Activated CD8-positive, alpha-beta memory T cell treated with anti-CD3 and anti-CD28 coated beads, Interleukin-2, amount 10 ng/mL, durations not matched to agents 7 days and 5 days (primary cell): ENCODE data around the gene FN1. TPM values are rescaled to one million over a fixed set of nuclear protein-coding genes. Genes with fewer than 3 reads are reported as not detected.

Experiments
- ATAC-seq: fragments of 150-1000 bp; cut with Tn5 transposase; one replicate; pipeline ENCODE4 v1.10.0; 2021; ENCODE audit warnings: moderate library complexity
- CTCF ChIA-PET: fragments of 350-600 bp; sonication (Branson Sonifier 250); formaldehyde crosslinking; loops from one replicate; lab custom pipeline; 2021; ENCODE audit warnings: antibody characterized with exemption; lab: Charles Lee
- DNase-seq: peaks from one replicate; pipeline ENCODE4 v3.0.0-alpha.2; 2020
- H3K27ac Mint-ChIP-seq: one replicate; pipeline ENCODE4 v1.8.0; 2021; ENCODE audit warnings: mild to moderate bottlenecking, mixed read lengths
- H3K27me3 Mint-ChIP-seq: one replicate; pipeline ENCODE4 v1.8.0; 2021; ENCODE audit warnings: mixed read lengths
- H3K36me3 Mint-ChIP-seq: one replicate; pipeline ENCODE4 v1.8.0; 2021; ENCODE audit warnings: mild to moderate bottlenecking, mixed read lengths
- H3K4me1 Mint-ChIP-seq: one replicate; pipeline ENCODE4 v1.8.0; 2021; ENCODE audit warnings: mixed read lengths
- H3K4me3 Mint-ChIP-seq: one replicate; pipeline ENCODE4 v1.8.0; 2021; ENCODE audit warnings: mild to moderate bottlenecking, moderate library complexity, mixed read lengths
- H3K9me3 Mint-ChIP-seq: one replicate; pipeline ENCODE4 v1.8.0; 2022; ENCODE audit warnings: low read depth, mixed read lengths
- total RNA-seq, 2 experiments: library from RNA; stranded (reverse); gene quantifications; one replicate each; pipeline ENCODE4 v1.2.3, GENCODE V29; 2021

FN1 gene
- total RNA-seq, 2 experiments from 2014 or later = 0.70 to 2.5 TPM

DNA sequence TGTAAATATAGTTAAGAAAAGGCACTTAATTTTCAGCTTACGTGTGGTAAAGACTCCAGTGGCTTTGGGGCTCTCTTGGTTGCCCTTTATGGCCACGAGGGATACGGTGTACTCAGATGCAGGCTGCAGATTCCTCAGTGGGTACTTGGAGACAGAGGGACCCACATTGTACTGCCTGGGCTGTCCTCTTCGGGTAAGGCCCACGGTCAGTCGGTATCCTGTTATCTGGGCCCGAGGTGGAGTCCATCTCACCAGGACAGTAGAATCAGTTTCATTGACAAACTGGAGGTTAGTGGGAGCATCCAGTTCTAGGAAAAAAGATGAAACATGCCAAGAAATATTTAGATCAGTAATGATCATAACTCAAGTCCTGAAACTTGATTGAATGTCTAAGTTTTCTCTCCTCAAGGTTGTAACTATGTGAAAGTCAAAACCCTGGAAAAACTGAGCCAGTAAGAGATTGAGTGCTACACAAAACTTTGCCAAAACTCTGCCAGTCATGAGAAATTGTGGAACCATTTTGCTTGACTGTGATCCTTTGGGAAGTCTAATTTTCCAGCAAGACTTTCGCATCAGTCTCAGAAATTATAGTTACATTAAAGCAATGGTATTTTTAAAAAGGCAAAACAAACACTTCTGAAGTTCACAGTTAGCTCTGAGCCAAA, 31.4 kb downstream of the FN1 start:
- H3K4me1 Mint-ChIP-seq = peaks cover 13% of the 10 kb centered on the region
- CTCF ChIA-PET = interaction anchor here (0.7 kb wide), 1 partner anchor 215 kb away, joined by 3 read pairs; no protein-coding TSS in a partner anchor
- H3K27me3 Mint-ChIP-seq = peaks cover 31% of the 10 kb centered on the region

GRCh38 chr2:215403441-215404347, 32.2 kb downstream of the FN1 start:
- H3K9me3 Mint-ChIP-seq = no peaks in the 10 kb centered on the region
- ATAC-seq = no peak
- no peaks in the 10 kb centered on the region for H3K36me3 Mint-ChIP-seq
- CTCF ChIA-PET = interaction anchor here (0.7 kb wide), 1 partner anchor 215 kb away, joined by 3 read pairs; no protein-coding TSS in a partner anchor
- peaks cover 6% of the 10 kb centered on the region for H3K4me1 Mint-ChIP-seq
- no peak overlapping the region for H3K27ac Mint-ChIP-seq
- no peak for DNase-seq
- peaks cover 39% of the 10 kb centered on the region for H3K27me3 Mint-ChIP-seq
- H3K4me3 Mint-ChIP-seq = no peak overlapping the region

More for the DNA sequence above, 31.4 kb downstream of the FN1 start:
- no peak overlapping the region for H3K27ac Mint-ChIP-seq
- H3K36me3 Mint-ChIP-seq = no peaks in the 10 kb centered on the region
- no peak for ATAC-seq
- DNase-seq = no peak
- no peaks in the 10 kb centered on the region for H3K9me3 Mint-ChIP-seq
- no peak overlapping the region for H3K4me3 Mint-ChIP-seq

- Mint-ChIP-seq H3K4me1 (peaks cover 6% of the 10 kb centered on the region), H3K27ac (no peak overlapping the region)
- ATAC-seq = no peak
These were observed 33.9 kb downstream of the FN1 start for GRCh38 chr2:215401896-215402379.

DNA sequence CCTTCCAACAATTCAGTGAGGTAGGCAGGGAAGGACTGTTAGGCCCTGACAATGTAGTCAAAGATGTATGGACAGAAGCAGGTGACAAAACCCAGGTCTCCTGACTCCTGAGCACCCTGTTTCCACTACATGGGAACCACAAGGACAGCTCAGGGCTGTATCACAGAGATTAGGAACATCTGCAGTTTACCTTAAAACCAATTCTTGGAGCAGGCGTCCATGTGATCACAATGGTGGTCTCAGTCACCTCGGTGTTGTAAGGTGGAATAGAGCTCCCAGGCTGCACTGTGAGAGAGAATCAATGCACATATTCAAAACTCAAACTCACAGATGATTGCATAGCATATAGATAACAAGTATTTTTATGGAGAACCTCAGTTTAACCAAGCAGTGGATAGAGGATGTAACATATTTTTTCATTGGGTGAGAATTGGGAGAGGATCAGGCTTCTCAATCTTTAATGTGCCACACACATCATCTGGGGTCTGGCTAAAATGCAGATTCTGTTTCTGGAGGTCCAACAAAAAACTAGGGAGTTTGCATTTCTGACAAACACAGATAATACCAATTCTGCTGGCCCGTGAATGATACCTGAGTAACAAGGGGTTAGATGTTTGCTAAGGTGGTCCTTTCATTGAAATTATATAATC, 36.7 kb downstream of the FN1 start:
- DNase-seq (no peak), ATAC-seq (no peak)
- Mint-ChIP-seq H3K9me3 (no peaks in the 10 kb centered on the region), H3K27me3 (peaks cover 38% of the 10 kb centered on the region), H3K36me3 (no peaks in the 10 kb centered on the region), H3K27ac (no peak overlapping the region), H3K4me3 (no peak overlapping the region), H3K4me1 (peaks cover 6% of the 10 kb centered on the region)
- CTCF ChIA-PET = no interaction called here

More at GRCh38 chr2:215401896-215402379, 33.9 kb downstream of the FN1 start:
- no peaks in the 10 kb centered on the region for H3K9me3 Mint-ChIP-seq
- H3K36me3 Mint-ChIP-seq = no peaks in the 10 kb centered on the region
- no peak for DNase-seq
- H3K27me3 Mint-ChIP-seq = peaks cover 40% of the 10 kb centered on the region
- CTCF ChIA-PET = interaction anchor here (0.6 kb wide), 1 partner anchor 43 kb away, joined by 3 read pairs; no protein-coding TSS in a partner anchor
- H3K4me3 Mint-ChIP-seq = no peak overlapping the region

DNA sequence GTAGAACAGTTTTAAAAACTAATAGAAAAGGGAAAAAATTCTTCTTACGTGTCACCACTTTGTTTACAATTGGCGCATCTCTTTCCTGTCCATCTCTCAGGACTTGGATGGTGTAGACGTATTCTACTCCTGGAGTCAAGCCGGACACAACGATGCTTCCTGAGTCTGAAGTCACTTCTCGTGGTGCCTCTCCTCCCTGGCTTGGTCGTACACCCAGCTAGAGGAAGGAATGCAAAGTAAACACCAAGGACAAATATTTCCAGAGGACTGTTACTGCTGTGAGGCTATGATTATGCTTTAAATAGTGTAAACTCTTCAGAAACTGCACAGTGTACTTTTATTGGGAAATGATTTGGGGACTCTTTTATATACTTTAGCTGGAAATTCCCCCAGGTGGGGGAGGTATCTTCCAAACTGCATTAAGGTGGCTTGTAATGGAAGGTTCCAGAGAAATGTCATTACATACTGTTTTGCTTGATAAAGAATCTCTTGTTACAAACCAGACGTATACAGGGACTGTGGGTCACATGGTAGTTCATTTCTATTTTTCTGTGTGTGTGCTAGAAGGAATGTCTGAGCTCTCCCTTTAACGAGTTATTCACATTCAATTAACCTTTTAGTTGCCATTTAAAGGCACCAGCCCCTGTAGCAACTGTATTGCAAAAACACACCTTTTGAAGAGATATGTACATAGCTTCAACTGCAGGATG, 38.1 kb downstream of the FN1 start:
- no peak for ATAC-seq
- DNase-seq = no peak
- no peak overlapping the region for H3K27ac Mint-ChIP-seq
- no peaks in the 10 kb centered on the region for H3K9me3 Mint-ChIP-seq
- H3K4me1 Mint-ChIP-seq = peaks cover 6% of the 10 kb centered on the region
- H3K36me3 Mint-ChIP-seq = no peaks in the 10 kb centered on the region
- no peak overlapping the region for H3K4me3 Mint-ChIP-seq
- peaks cover 32% of the 10 kb centered on the region for H3K27me3 Mint-ChIP-seq
- CTCF ChIA-PET = no interaction called here

DNA sequence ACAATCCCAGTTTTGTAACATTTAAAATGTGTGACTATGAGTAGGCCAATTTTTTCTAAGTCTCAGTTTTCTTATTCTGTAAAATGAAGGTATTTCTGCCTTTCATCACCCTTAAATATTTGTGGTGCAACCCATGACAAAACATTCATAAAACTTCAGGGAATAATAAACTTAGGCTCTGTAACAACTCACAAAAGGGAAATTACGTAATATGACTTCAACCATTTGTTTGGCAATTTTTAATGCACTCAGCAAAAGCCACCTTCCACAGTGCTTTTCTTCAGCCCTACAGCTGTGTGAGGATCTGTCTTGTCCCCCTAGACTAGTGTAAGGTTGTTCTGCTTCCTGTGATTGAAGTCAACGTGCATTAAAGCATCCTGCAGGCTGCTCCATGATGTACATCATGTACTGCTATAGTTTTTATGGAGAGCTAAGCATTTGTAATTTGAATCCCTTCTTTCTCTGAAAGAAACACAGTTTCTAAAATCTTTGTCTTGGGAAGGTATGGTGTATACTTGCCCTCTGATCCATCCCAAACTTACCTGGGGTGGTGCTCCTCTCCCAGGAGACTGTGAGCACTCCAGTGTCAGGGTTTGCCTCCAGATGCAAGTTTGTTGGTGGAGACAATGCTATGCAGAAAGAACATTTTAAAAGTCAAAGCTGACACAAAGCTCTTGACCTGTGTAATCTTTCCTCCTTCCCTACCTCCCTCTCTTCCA, 39.1 kb downstream of the FN1 start:
- no peak for ATAC-seq
- Mint-ChIP-seq H3K27ac (no peak overlapping the region), H3K4me1 (peaks cover 2% of the 10 kb centered on the region), H3K4me3 (no peak overlapping the region), H3K27me3 (peaks cover 35% of the 10 kb centered on the region), H3K36me3 (no peaks in the 10 kb centered on the region), H3K9me3 (no peaks in the 10 kb centered on the region)
- CTCF ChIA-PET = no interaction called here
- DNase-seq = no peak

- no peaks in the 10 kb centered on the region for H3K36me3 Mint-ChIP-seq
- H3K27me3 Mint-ChIP-seq = peaks cover 38% of the 10 kb centered on the region
- DNase-seq (no peak), ATAC-seq (no peak)
- H3K4me3 Mint-ChIP-seq = no peak overlapping the region
- CTCF ChIA-PET = no interaction called here
- no peak overlapping the region for H3K27ac Mint-ChIP-seq
- H3K4me1 Mint-ChIP-seq = no peaks in the 10 kb centered on the region
- H3K9me3 Mint-ChIP-seq = no peaks in the 10 kb centered on the region
These were observed 40.0 kb downstream of the FN1 start for GRCh38 chr2:215395687-215396460.

GRCh38 chr2:215394102-215394805, 41.6 kb downstream of the FN1 start:
- no peaks in the 10 kb centered on the region for H3K4me1 Mint-ChIP-seq
- CTCF ChIA-PET = no interaction called here

DNA sequence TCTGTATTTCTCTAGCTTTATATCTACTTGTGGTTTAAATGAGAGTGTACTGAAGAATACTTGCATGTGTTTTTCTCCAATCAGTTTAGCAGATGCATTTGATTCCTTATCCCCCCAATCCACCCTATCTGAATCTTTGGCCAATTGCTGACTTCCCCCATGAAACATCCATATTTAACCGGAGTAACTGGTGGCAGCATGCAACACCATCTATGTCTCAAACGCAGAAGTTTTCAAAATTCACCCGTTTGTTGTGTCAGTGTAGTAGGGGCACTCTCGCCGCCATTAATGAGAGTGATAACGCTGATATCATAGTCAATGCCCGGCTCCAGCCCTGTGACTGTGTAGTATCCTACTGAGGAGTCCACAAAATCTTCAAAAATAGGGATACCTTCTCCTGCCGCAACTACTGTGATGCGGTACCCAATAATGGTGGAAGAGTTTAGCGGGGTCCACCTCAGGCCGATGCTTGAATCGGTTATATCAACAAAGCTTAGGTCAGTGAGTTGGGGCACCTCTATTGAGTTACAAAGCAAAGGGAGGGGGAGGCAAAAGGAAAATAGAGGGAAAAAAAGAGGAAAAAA, 43.1 kb downstream of the FN1 start:
- no peaks in the 10 kb centered on the region for H3K9me3 Mint-ChIP-seq
- H3K4me3 Mint-ChIP-seq = no peak overlapping the region

More at GRCh38 chr2:215394102-215394805, 41.6 kb downstream of the FN1 start:
- no peak for DNase-seq
- Mint-ChIP-seq H3K36me3 (no peaks in the 10 kb centered on the region), H3K4me3 (no peak overlapping the region), H3K27me3 (peaks cover 36% of the 10 kb centered on the region), H3K9me3 (no peaks in the 10 kb centered on the region), H3K27ac (no peak overlapping the region)
- ATAC-seq = no peak

DNA sequence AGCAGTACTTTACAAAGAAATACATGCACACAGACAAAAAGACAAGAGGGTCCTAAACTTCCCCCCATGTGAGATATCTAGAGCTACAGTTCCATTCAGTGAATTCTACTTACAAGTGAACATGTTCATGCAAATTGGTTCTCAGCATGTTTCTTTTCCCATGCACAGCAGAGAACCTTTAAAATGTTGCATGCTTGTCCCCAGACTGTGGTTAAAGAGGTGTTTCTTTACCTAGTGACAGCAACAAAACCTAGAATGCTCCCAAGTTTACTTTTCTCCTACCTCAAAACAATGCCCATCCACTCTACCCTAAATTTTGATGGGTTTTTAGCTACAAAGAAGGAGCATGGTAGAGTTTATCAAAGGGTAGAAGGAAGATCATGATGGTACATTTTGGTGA, 43.7 kb downstream of the FN1 start:
- H3K4me1 Mint-ChIP-seq = no peaks in the 10 kb centered on the region
- no peak for DNase-seq
- no peak for ATAC-seq
- H3K9me3 Mint-ChIP-seq = no peaks in the 10 kb centered on the region
- no peaks in the 10 kb centered on the region for H3K36me3 Mint-ChIP-seq
- CTCF ChIA-PET = interaction anchor here (0.6 kb wide), 1 partner anchor 9 kb away, joined by 3 read pairs; no protein-coding TSS in a partner anchor
- no peak overlapping the region for H3K27ac Mint-ChIP-seq
- peaks cover 18% of the 10 kb centered on the region for H3K27me3 Mint-ChIP-seq
- H3K4me3 Mint-ChIP-seq = no peak overlapping the region

More for the DNA sequence above, 43.1 kb downstream of the FN1 start:
- ATAC-seq (no peak), DNase-seq (no peak)
- H3K36me3 Mint-ChIP-seq = no peaks in the 10 kb centered on the region
- no peak overlapping the region for H3K27ac Mint-ChIP-seq
- no peaks in the 10 kb centered on the region for H3K4me1 Mint-ChIP-seq
- CTCF ChIA-PET = no interaction called here
- H3K27me3 Mint-ChIP-seq = peaks cover 22% of the 10 kb centered on the region

GRCh38 chr2:215391531-215391930, 44.3 kb downstream of the FN1 start:
- H3K9me3 Mint-ChIP-seq = no peaks in the 10 kb centered on the region
- H3K4me3 Mint-ChIP-seq = no peak overlapping the region
- H3K36me3 Mint-ChIP-seq = no peaks in the 10 kb centered on the region
- H3K27ac Mint-ChIP-seq = no peak overlapping the region
- DNase-seq (no peak), ATAC-seq (no peak)
- peaks cover 18% of the 10 kb centered on the region for H3K27me3 Mint-ChIP-seq
- no peaks in the 10 kb centered on the region for H3K4me1 Mint-ChIP-seq
- CTCF ChIA-PET = interaction anchor here (0.6 to 2.2 kb wide), 3 partner anchors 9 to 63 kb away, joined by 3 to 5 read pairs (median 3); no protein-coding TSS in a partner anchor
